Measurements from ENCODE around the gene CCNI2. TPM values are rescaled to one million over a fixed set of nuclear protein-coding genes. Genes with fewer than 3 reads are reported as not detected.

CCNI2 gene
- 0.07 to 0.26 TPM (median 0.10 TPM) in 4 of 5 replicates, not detected in the other for total RNA-seq (2022; extraction: Qiagen RNA extraction)

GRCh38 chr5:132746954-132747615 lies at the start of gene CCNI2:
Gene CCNI2 (plus strand): TSS chr5:132747426. CDS start chr5:132747496, 70 bp downstream.

GRCh38 chr5:132736853-132737833 lies 10.1 kb upstream of the CCNI2 start, which contains the start of gene KIF3A:
Gene KIF3A (minus strand): TSS chr5:132737546. CDS start chr5:132737419, 127 bp downstream.

DNA sequence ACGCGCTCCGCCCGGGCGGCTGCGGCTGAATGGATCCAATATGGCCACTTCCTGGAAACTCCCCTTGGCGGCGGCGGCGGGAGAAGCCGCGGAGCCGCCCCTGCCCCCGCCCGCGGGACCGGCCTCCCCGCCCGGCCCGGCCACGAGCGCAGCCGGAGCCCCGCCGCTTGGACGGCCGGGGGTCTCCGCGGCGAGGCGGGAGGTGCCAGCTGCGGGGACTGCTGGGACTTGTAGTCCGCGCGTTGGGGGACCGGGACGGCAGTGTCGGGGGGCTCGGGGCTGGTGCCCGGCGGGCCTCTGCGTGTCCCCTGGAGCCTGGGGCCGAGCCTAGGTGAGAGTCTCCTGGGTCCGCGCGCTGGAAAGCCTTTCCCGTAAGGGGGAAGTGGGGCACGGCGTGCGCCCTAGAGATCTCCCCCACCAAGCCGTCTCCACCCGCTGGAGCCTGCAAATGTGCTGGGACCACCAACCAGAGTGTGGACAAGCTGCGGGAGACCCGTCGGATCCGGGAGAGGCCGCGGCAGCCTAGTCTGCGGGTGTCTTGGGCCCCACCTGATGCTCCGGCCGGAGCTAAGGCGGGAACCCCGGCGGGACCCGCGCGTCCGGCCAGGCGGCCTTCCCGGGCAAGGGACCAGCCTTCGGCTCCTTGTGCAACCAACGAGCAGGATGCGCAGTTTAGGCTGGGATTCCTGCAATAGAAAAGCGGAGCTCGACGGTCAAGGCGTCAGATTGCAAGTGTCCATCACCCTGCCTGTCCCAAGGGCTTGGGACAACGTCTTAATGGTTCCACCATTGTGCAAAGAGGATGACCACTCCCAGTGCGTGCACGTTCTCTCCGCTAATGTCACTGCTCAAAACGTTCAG lies 30.2 kb downstream of the CCNI2 start, which contains the start of gene SEPTIN8:
Gene SEPTIN8, minus strand, starts transcription at position 31 of the 861 bp plus-strand sequence. CDS start 102 bp downstream, outside the sequence.

Other genes starting within 250 kb of the CCNI2 start
- gene IL5, start 203.9 kb upstream of the CCNI2 start, total RNA-seq (2022; extraction: Qiagen RNA extraction) = not detected in 5 replicates
- 24.1 to 32.0 TPM (median 27.7 TPM) in 5 replicates for gene RAD50, start 190.4 kb upstream of the CCNI2 start, total RNA-seq (2022; extraction: Qiagen RNA extraction)
- gene IL13, start 89.3 kb upstream of the CCNI2 start, total RNA-seq (2022; extraction: Qiagen RNA extraction) = 0.08 to 0.10 TPM in 2 of 5 replicates, not detected in the others
- gene IL4, start 73.4 kb upstream of the CCNI2 start, total RNA-seq (2022; extraction: Qiagen RNA extraction) = not detected in 5 replicates
- 5.9 to 10.5 TPM (median 8.2 TPM) in 5 replicates for gene KIF3A, start 9.9 kb upstream of the CCNI2 start, total RNA-seq (2022; extraction: Qiagen RNA extraction)
- 17.8 to 21.9 TPM (median 19.3 TPM) in 5 replicates for gene SEPTIN8, start 29.8 kb downstream of the CCNI2 start, total RNA-seq (2022; extraction: Qiagen RNA extraction)
- gene SOWAHA, start 65.9 kb downstream of the CCNI2 start, total RNA-seq (2022; extraction: Qiagen RNA extraction) = 0.08 to 0.16 TPM (median 0.10 TPM) in 5 replicates
- 7.2 to 10.4 TPM (median 10.0 TPM) in 5 replicates for gene SHROOM1, start 83.2 kb downstream of the CCNI2 start, total RNA-seq (2022; extraction: Qiagen RNA extraction)
- gene GDF9, start 119.0 kb downstream of the CCNI2 start, total RNA-seq (2022; extraction: Qiagen RNA extraction) = 0.19 to 0.31 TPM (median 0.25 TPM) in 5 replicates
- 340 to 546 TPM (median 496 TPM) in 5 replicates for gene UQCRQ, start 119.2 kb downstream of the CCNI2 start, total RNA-seq (2022; extraction: Qiagen RNA extraction)
- gene LEAP2, start 126.2 kb downstream of the CCNI2 start, total RNA-seq (2022; extraction: Qiagen RNA extraction) = 0.43 to 1.2 TPM (median 0.65 TPM) in 5 replicates
- gene AFF4, start 216.2 kb downstream of the CCNI2 start, total RNA-seq (2022; extraction: Qiagen RNA extraction) = 18.9 to 27.3 TPM (median 24.8 TPM) in 5 replicates

All from A549 treated with AZD2906 at 1 μM for 4 hours (cell line).